Keratinocyte (primary cell): ENCODE results near the gene TNNC1. TPM values are rescaled to one million over a fixed set of nuclear protein-coding genes. Genes with fewer than 3 reads are reported as not detected.
A peak's percentile ranks its signal among the peaks of the same experiment; 100 is the strongest.

Experiments used
- DNase-seq: peaks from one replicate; pipeline ENCODE4 v3.0.0-alpha.2; 2011; ENCODE audit warnings: low read depth, missing footprints, low spot score
- FAIRE-seq: peaks from 2 replicates; lab custom pipeline; 2011; peaks lifted over from hg19 to GRCh38; lab: Jason Lieb, UNC
- H2AFZ ChIP-seq: 2 replicates; pipeline ENCODE4 v1.6.0; 2012; ENCODE audit warnings: low read length, control low read depth, inconsistent platforms; ENCODE audit not compliant: control insufficient read depth
- H3K27ac ChIP-seq: 2 replicates; pipeline ENCODE4 v1.5.1; 2011; ENCODE audit warnings: low read length; ENCODE audit not compliant: control insufficient read depth, insufficient read depth
- H3K27me3 ChIP-seq: 3 replicates; pipeline ENCODE4 v1.6.0; 2011; ENCODE audit warnings: low read length; ENCODE audit not compliant: control insufficient read depth, insufficient read depth; ENCODE audit errors: extremely low read depth
- H3K36me3 ChIP-seq, 2 experiments: 2 replicates in 1 of 2; 3 replicates in 1 of 2; pipeline ENCODE4 v1.5.1; 2011; ENCODE audit warnings: low read length in 2 of 2, mild to moderate bottlenecking in 1 of 2; ENCODE audit not compliant: control insufficient read depth in 2 of 2, insufficient read depth in 2 of 2; ENCODE audit errors: extremely low read depth in 1 of 2
- H3K4me1 ChIP-seq: 3 replicates; pipeline ENCODE4 v1.5.1; 2011; ENCODE audit warnings: low read length; ENCODE audit not compliant: control insufficient read depth, insufficient read depth; ENCODE audit errors: extremely low read depth
- H3K4me2 ChIP-seq: 3 replicates; pipeline ENCODE4 v1.6.0; 2011; ENCODE audit warnings: low read depth, low read length; ENCODE audit not compliant: control insufficient read depth, insufficient read depth; ENCODE audit errors: extremely low read depth
- H3K4me3 ChIP-seq, 3 experiments: fragments of 200-600 bp in 1 of 3; sonication (generic) in 1 of 3; 2 replicates in 2 of 3; 3 replicates in 1 of 3; pipeline ENCODE4 v1.5.1; 2011 to 2016; ENCODE audit warnings: low read length in 3 of 3, mild to moderate bottlenecking in 3 of 3, control low read depth in 2 of 3, inconsistent platforms in 1 of 3, low read depth in 1 of 3, mixed read lengths in 1 of 3, mixed run types in 1 of 3, moderate library complexity in 1 of 3; ENCODE audit not compliant: control insufficient read depth in 2 of 3, insufficient read depth in 2 of 3; ENCODE audit errors: extremely low read depth in 1 of 3
- H3K79me2 ChIP-seq: 2 replicates; pipeline ENCODE4 v1.6.0; 2012; ENCODE audit warnings: low read length; ENCODE audit not compliant: control insufficient read depth, insufficient read depth
- H3K9ac ChIP-seq: 3 replicates; pipeline ENCODE4 v1.6.0; 2011; ENCODE audit warnings: low read length; ENCODE audit not compliant: control insufficient read depth, insufficient read depth; ENCODE audit errors: extremely low read depth
- H3K9me1 ChIP-seq: 3 replicates; pipeline ENCODE4 v1.6.0; 2011; ENCODE audit warnings: low read length; ENCODE audit not compliant: control insufficient read depth, insufficient read depth; ENCODE audit errors: extremely low read depth
- H3K9me3 ChIP-seq: 2 replicates; pipeline ENCODE4 v1.5.1; 2012; ENCODE audit warnings: low read depth, low read length; ENCODE audit not compliant: control insufficient read depth
- H4K20me1 ChIP-seq: 3 replicates; pipeline ENCODE4 v1.6.0; 2011; ENCODE audit warnings: low read length; ENCODE audit not compliant: control insufficient read depth, insufficient read depth; ENCODE audit errors: extremely low read depth
- EZH2 ChIP-seq: IDR thresholded peaks from one replicate; pipeline ENCODE4 v1.6.1; 2012; ENCODE audit warnings: inconsistent platforms, mild to moderate bottlenecking, low read length, moderate library complexity
- dilution Hi-C: fragments of 300-500 bp; cut with MboI; formaldehyde crosslinking; loops from one replicate; pipeline ENCODE4 v1.7.0; 2020; ENCODE audit warnings: low sequenced_read_pairs; ENCODE audit not compliant: extremely low pct_ligation_motif_present
- polyA plus RNA-seq, 5 experiments: library from polyadenylated mRNA; depleted of rRNA in 3 of 5; stranded (reverse) in 3 of 5; stranded (forward) in 1 of 5; unstranded in 1 of 5; fragments of >200 nt; gene quantifications; 1 replicate in 1 of 5; 2 replicates in 3 of 5; 3 replicates in 1 of 5; pipeline versions ENCODE4 v1.2.1 to v1.2.3, GENCODE V29; 2011 to 2012; ENCODE audit warnings: missing spikeins in 2 of 5, low read depth in 1 of 5, low replicate concordance in 1 of 5
- TF ChIP-seq, protein P1 (sequence below), 3 experiments: IDR thresholded peaks in 1 of 3; conservative IDR thresholded peaks in 1 of 3; optimal IDR thresholded peaks in 1 of 3; 2 replicates in 2 of 3; 3 replicates in 1 of 3; pipeline versions ENCODE3 to v1.5.1; 2011; ENCODE audit warnings: low read length in 3 of 3, mild to moderate bottlenecking in 3 of 3, moderate library complexity in 2 of 3, control low read depth in 1 of 3, inconsistent platforms in 1 of 3; ENCODE audit not compliant: insufficient read depth in 2 of 3; ENCODE audit errors: extremely low read depth in 1 of 3

Gene TNNC1
- polyA plus RNA-seq, 1 donor (not counting 4 experiments of a cell fraction or from before 2014, with no cell fraction given), result 0.33 TPM

GRCh38 chr3:52405066-52405465 is 48.8 kb downstream of the TNNC1 start:
- peak overlapping the region; percentile 92 for H3K27ac ChIP-seq
- H3K9ac ChIP-seq, result peak overlapping the region; percentile 63
- no peak overlapping the region for H2AFZ ChIP-seq
- peak overlapping the region; percentile 95 for H3K4me2 ChIP-seq
- H4K20me1 ChIP-seq, result no peaks in the 10 kb centered on the region
- peaks cover 60% of the 10 kb centered on the region for H3K4me1 ChIP-seq
- H3K79me2 ChIP-seq, result peaks cover 31% of the 10 kb centered on the region
- no peak for TF ChIP-seq EZH2
- TF ChIP-seq, protein P1, sequence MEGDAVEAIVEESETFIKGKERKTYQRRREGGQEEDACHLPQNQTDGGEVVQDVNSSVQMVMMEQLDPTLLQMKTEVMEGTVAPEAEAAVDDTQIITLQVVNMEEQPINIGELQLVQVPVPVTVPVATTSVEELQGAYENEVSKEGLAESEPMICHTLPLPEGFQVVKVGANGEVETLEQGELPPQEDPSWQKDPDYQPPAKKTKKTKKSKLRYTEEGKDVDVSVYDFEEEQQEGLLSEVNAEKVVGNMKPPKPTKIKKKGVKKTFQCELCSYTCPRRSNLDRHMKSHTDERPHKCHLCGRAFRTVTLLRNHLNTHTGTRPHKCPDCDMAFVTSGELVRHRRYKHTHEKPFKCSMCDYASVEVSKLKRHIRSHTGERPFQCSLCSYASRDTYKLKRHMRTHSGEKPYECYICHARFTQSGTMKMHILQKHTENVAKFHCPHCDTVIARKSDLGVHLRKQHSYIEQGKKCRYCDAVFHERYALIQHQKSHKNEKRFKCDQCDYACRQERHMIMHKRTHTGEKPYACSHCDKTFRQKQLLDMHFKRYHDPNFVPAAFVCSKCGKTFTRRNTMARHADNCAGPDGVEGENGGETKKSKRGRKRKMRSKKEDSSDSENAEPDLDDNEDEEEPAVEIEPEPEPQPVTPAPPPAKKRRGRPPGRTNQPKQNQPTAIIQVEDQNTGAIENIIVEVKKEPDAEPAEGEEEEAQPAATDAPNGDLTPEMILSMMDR (optimal IDR thresholded peaks at IDR 0.05 in 1 of 3, IDR thresholded peaks at IDR 0.05 in 1 of 3, conservative IDR thresholded peaks at IDR 0.05 in 1 of 3; ENCODE audit: extremely low read depth in 1 of 3, insufficient read depth in 2 of 3, low read length in 3 of 3), result no peak
- H3K9me1 ChIP-seq, result peaks cover 3% of the 10 kb centered on the region
- H3K36me3 ChIP-seq, result peaks cover 42 to 70% of the 10 kb centered on the region in 2 experiments
- dilution Hi-C loops, result no loop called here
- H3K4me3 ChIP-seq, result peak overlapping the region; percentile 29 to 44 (median 38)
- FAIRE-seq (no peak), DNase-seq (no peak)
- H3K27me3 ChIP-seq, result no peaks in the 10 kb centered on the region
- H3K9me3 ChIP-seq, result no peaks in the 10 kb centered on the region

DNA sequence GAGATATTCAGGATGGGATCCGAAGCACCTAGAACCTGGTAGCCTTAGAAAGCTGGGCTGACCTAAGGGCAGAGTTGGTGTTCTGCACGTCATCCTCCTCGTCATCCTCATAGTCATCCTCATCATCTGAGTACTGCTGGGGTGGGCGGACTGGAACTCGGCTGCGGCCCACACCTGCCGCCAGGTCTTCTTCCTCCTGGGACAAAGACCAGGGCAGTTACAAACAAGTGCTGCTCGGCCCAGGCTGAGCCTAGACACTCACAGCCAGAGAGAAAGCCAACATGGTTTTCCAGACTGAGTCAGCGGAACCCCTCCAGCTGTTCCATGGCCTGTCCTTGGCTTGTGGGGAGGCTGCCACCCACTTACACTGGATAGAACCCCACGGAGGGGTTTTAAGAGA is 49.5 kb downstream of the TNNC1 start:
- Histone ChIP-seq H3K4me3 (peak overlapping the region; percentile 29 to 44 (median 38)), H3K4me2 (peak overlapping the region; percentile 95), H3K36me3 (peaks cover 42 to 75% of the 10 kb centered on the region in 2 experiments), H3K27ac (peak overlapping the region; percentile 92), H3K9me3 (no peaks in the 10 kb centered on the region), H2AFZ (no peak overlapping the region), H3K9me1 (peaks cover 3% of the 10 kb centered on the region), H4K20me1 (no peaks in the 10 kb centered on the region), H3K9ac (peak overlapping the region; percentile 52), H3K27me3 (no peaks in the 10 kb centered on the region), H3K4me1 (peaks cover 60% of the 10 kb centered on the region), H3K79me2 (peaks cover 28% of the 10 kb centered on the region)
- FAIRE-seq, result peak; percentile 60
- DNase-seq, result no peak
- dilution Hi-C loops, result no loop called here
- TF ChIP-seq, protein P1 (optimal IDR thresholded peaks at IDR 0.05 in 1 of 3, IDR thresholded peaks at IDR 0.05 in 1 of 3, conservative IDR thresholded peaks at IDR 0.05 in 1 of 3; ENCODE audit: extremely low read depth in 1 of 3, insufficient read depth in 2 of 3, low read length in 3 of 3), result no peak
- no peak for TF ChIP-seq EZH2
